ENCODE data around the gene LENEP. TPM values are rescaled to one million over a fixed set of nuclear protein-coding genes. Genes with fewer than 3 reads are reported as not detected.

The LENEP gene
- total RNA-seq, 1 experiment from 2014 or later, result 0.50 TPM

GRCh38 chr1:154971341-154971998, 21.9 kb upstream of the LENEP start:
- intact Hi-C loops (cut with micrococcal nuclease; ENCODE audit: unreplicated experiment), result loop anchor here (5.0 kb wide), 1 partner anchor 91 kb away; the partner anchor contains the start of gene EFNA4

GRCh38 chr1:154972213-154972516, 21.2 kb upstream of the LENEP start:
- ChIA-PET POLR2A (interaction anchor here (0.5 to 3.7 kb wide), 9 partner anchors 11 to 352 kb away, joined by 3 to 75 read pairs (median 9); partner anchors contain the start of genes FLAD1, PBXIP1, PMVK and PYGO2), CTCF (interaction anchor here (0.7 to 2.6 kb wide), 5 partner anchors 11 to 413 kb away, joined by 3 to 26 read pairs (median 7); partner anchors contain the start of gene PYGO2)
- no TSS peak for BruUV-seq (replicated peaks)
- H3K9me3 ChIP-seq, result no peaks in the 10 kb centered on the region
- Mint-ChIP-seq H3K4me1 (ENCODE audit: low read depth, unreplicated experiment) (peaks cover 32% of the 10 kb centered on the region), H3K4me3 (ENCODE audit: unreplicated experiment) (no peak overlapping the region), H3K9me3 (ENCODE audit: unreplicated experiment) (no peaks in the 10 kb centered on the region), H3K27me3 (ENCODE audit: insufficient read depth, unreplicated experiment) (no peaks in the 10 kb centered on the region), H3K36me3 (ENCODE audit: insufficient read depth, unreplicated experiment) (peaks cover 13% of the 10 kb centered on the region), H3K27ac (ENCODE audit: unreplicated experiment) (no peak overlapping the region)
- no peak for TF ChIP-seq CTCF (IDR thresholded peaks at IDR 0.05; ENCODE audit: insufficient read depth in 1 of 2, low read depth in 1 of 2, low read length in 1 of 2, severe bottlenecking in 1 of 2, unreplicated experiment in 1 of 2)
- peak overlapping the region; percentile 51 for H3K4me3 ChIP-seq (ENCODE audit: low read depth, low read length)
- DNase-seq, result no peak
- peaks cover 27% of the 10 kb centered on the region for H3K4me1 ChIP-seq
- intact Hi-C loops (cut with micrococcal nuclease; ENCODE audit: unreplicated experiment), result loop anchor here (1.0 to 5.0 kb wide), 3 partner anchors 11 to 90 kb away; partner anchors contain the start of genes EFNA4 and PYGO2
- H3K27me3 ChIP-seq (replicated peaks; ENCODE audit: control insufficient read depth, insufficient read depth, low read length), result no peaks in the 10 kb centered on the region
- peaks cover 4% of the 10 kb centered on the region for H3K36me3 ChIP-seq (ENCODE audit: control insufficient read depth, insufficient read depth, low read length)

More at GRCh38 chr1:154971341-154971998, 21.9 kb upstream of the LENEP start:
- Mint-ChIP-seq H3K36me3 (ENCODE audit: insufficient read depth, unreplicated experiment) (peaks cover 14% of the 10 kb centered on the region), H3K9me3 (ENCODE audit: unreplicated experiment) (no peaks in the 10 kb centered on the region), H3K27me3 (ENCODE audit: insufficient read depth, unreplicated experiment) (no peaks in the 10 kb centered on the region), H3K4me3 (ENCODE audit: unreplicated experiment) (peak overlapping the region; percentile 59), H3K4me1 (ENCODE audit: low read depth, unreplicated experiment) (peaks cover 34% of the 10 kb centered on the region), H3K27ac (ENCODE audit: unreplicated experiment) (no peak overlapping the region)
- no peak overlapping the region for H3K4me3 ChIP-seq (ENCODE audit: low read depth, low read length)
- POLR2A ChIA-PET, result interaction anchor here (0.6 to 3.7 kb wide), 6 partner anchors 10 to 35 kb away, joined by 3 to 75 read pairs (median 16); partner anchors contain the start of genes PBXIP1, PMVK and PYGO2
- CTCF ChIA-PET, result interaction anchor here (1.3 to 2.6 kb wide), 5 partner anchors 15 to 412 kb away, joined by 5 to 26 read pairs (median 8); partner anchors contain the start of gene PBXIP1
- peaks cover 27% of the 10 kb centered on the region for H3K4me1 ChIP-seq
- no peak for TF ChIP-seq CTCF (IDR thresholded peaks at IDR 0.05; ENCODE audit: insufficient read depth in 1 of 2, low read depth in 1 of 2, low read length in 1 of 2, severe bottlenecking in 1 of 2, unreplicated experiment in 1 of 2)
- no peak for DNase-seq
- H3K27me3 ChIP-seq (replicated peaks; ENCODE audit: control insufficient read depth, insufficient read depth, low read length), result no peaks in the 10 kb centered on the region
- BruUV-seq (replicated peaks), result no TSS peak
- peaks cover 4% of the 10 kb centered on the region for H3K36me3 ChIP-seq (ENCODE audit: control insufficient read depth, insufficient read depth, low read length)
- H3K9me3 ChIP-seq, result no peaks in the 10 kb centered on the region

GRCh38 chr1:154972517-154973343, 20.7 kb upstream of the LENEP start:
- intact Hi-C loops (cut with micrococcal nuclease; ENCODE audit: unreplicated experiment), result loop anchor here (1.0 to 5.0 kb wide), 3 partner anchors 11 to 90 kb away; partner anchors contain the start of genes EFNA4 and PYGO2
- Mint-ChIP-seq H3K4me3 (ENCODE audit: unreplicated experiment) (no peak overlapping the region), H3K27me3 (ENCODE audit: insufficient read depth, unreplicated experiment) (no peaks in the 10 kb centered on the region), H3K9me3 (ENCODE audit: unreplicated experiment) (no peaks in the 10 kb centered on the region), H3K36me3 (ENCODE audit: insufficient read depth, unreplicated experiment) (peaks cover 15% of the 10 kb centered on the region), H3K4me1 (ENCODE audit: low read depth, unreplicated experiment) (peaks cover 29% of the 10 kb centered on the region), H3K27ac (ENCODE audit: unreplicated experiment) (no peak overlapping the region)
- Histone ChIP-seq H3K9me3 (no peaks in the 10 kb centered on the region), H3K27me3 (replicated peaks; ENCODE audit: control insufficient read depth, insufficient read depth, low read length) (no peaks in the 10 kb centered on the region), H3K4me3 (ENCODE audit: low read depth, low read length) (peak overlapping the region; percentile 51), H3K4me1 (peaks cover 27% of the 10 kb centered on the region), H3K36me3 (ENCODE audit: control insufficient read depth, insufficient read depth, low read length) (peaks cover 4% of the 10 kb centered on the region)
- DNase-seq, result peak; percentile 93 to 95
- BruUV-seq (replicated peaks), result TSS peak; percentile 83
- ChIA-PET POLR2A (interaction anchor here (0.5 to 3.7 kb wide), 17 partner anchors 11 to 351 kb away, joined by 3 to 75 read pairs (median 4); partner anchors contain the start of genes FLAD1, LENEP, PBXIP1 and PMVK), CTCF (interaction anchor here (0.7 to 2.6 kb wide), 12 partner anchors 11 to 413 kb away, joined by 3 to 26 read pairs (median 6); partner anchors contain the start of genes ADAM15, KRTCAP2, LENEP and PMVK)
- no peak for TF ChIP-seq CTCF (IDR thresholded peaks at IDR 0.05; ENCODE audit: insufficient read depth in 1 of 2, low read depth in 1 of 2, low read length in 1 of 2, severe bottlenecking in 1 of 2, unreplicated experiment in 1 of 2)

Data from Caco-2 (cell line).